HEK293T (cell line): ENCODE results near the gene RTTN.

Experiments used
- CTCF ChIA-PET: fragments of 350-600 bp; formaldehyde crosslinking; extraction: SDS; loops from one replicate; lab custom pipeline; 2021; ENCODE audit warnings: antibody characterized with exemption, inconsistent platforms; lab: Yijun Ruan, JAX
- POLR2A ChIA-PET: fragments of 350-600 bp; formaldehyde crosslinking; extraction: SDS; loops from one replicate; lab custom pipeline; 2020; ENCODE audit warnings: antibody characterized with exemption, inconsistent platforms; lab: Yijun Ruan, JAX
- DNase-seq: peaks from one replicate; pipeline ENCODE4 v3.0.0; 2012; ENCODE audit warnings: mixed read lengths; ENCODE audit errors: extremely low spot score
- ARNT ChIP-seq: fragments of 450-650 bp; IDR thresholded peaks from 2 replicates; pipeline ENCODE4 v1.6.1; 2017; ENCODE audit warnings: mild to moderate bottlenecking
- BHLHE40 ChIP-seq: fragments of 450-650 bp; IDR thresholded peaks from 2 replicates; pipeline ENCODE4 v1.6.1; 2016; ENCODE audit warnings: mild to moderate bottlenecking, moderate library complexity, borderline replicate concordance
- CTBP1 ChIP-seq: fragments of 450-650 bp; IDR thresholded peaks from 2 replicates; pipeline ENCODE4 v1.6.1; 2016; ENCODE audit warnings: borderline replicate concordance
- ELF4 ChIP-seq: fragments of 450-650 bp; IDR thresholded peaks from 2 replicates; pipeline ENCODE4 v1.6.1; 2017; ENCODE audit warnings: antibody characterized with exemption
- FOXA1 ChIP-seq: fragments of 450-650 bp; IDR thresholded peaks from 2 replicates; pipeline ENCODE4 v1.6.1; 2016; ENCODE audit warnings: mild to moderate bottlenecking
- FOXK2 ChIP-seq: fragments of 450-650 bp; IDR thresholded peaks from 2 replicates; pipeline ENCODE4 v1.6.1; 2016; ENCODE audit warnings: mild to moderate bottlenecking
- FOXM1 ChIP-seq: fragments of 450-650 bp; IDR thresholded peaks from 2 replicates; pipeline ENCODE4 v1.6.1; 2017; ENCODE audit warnings: mild to moderate bottlenecking, borderline replicate concordance
- HDGF ChIP-seq: fragments of 450-650 bp; IDR thresholded peaks from 2 replicates; pipeline ENCODE4 v1.6.1; 2017; ENCODE audit warnings: antibody characterized with exemption, borderline replicate concordance
- L3MBTL2 ChIP-seq: fragments of 450-650 bp; conservative IDR thresholded peaks from 2 replicates; pipeline ENCODE4 v1.6.1; 2016; ENCODE audit warnings: mild to moderate bottlenecking
- LEF1 ChIP-seq: fragments of 450-650 bp; IDR thresholded peaks from 2 replicates; pipeline ENCODE4 v1.6.1; 2017; ENCODE audit warnings: mild to moderate bottlenecking, borderline replicate concordance
- NFRKB ChIP-seq: fragments of 450-650 bp; IDR thresholded peaks from 2 replicates; pipeline ENCODE4 v1.6.1; 2016; ENCODE audit warnings: mild to moderate bottlenecking, moderate library complexity
- SP1 ChIP-seq: fragments of 450-650 bp; IDR thresholded peaks from 2 replicates; pipeline ENCODE4 v1.6.1; 2017
- SUZ12 ChIP-seq: fragments of 450-650 bp; IDR thresholded peaks from 2 replicates; pipeline ENCODE4 v1.6.1; 2016; ENCODE audit warnings: mild to moderate bottlenecking
- TARDBP ChIP-seq: fragments of 450-650 bp; IDR thresholded peaks from 2 replicates; pipeline ENCODE4 v1.6.1; 2016
- ZNF384 ChIP-seq: fragments of 450-650 bp; IDR thresholded peaks from 2 replicates; pipeline ENCODE4 v1.6.1; 2016
- TF ChIP-seq, protein P1 (sequence below): fragments of 450-650 bp; IDR thresholded peaks from 2 replicates; pipeline ENCODE4 v1.6.1; 2016

RTTN gene

GRCh38 chr18:69996951-69997798 lies 208.3 kb downstream of the RTTN start:
- TF ChIP-seq FOXA1 (no peak), ZNF384 (no peak), SUZ12 (no peak)
- ChIA-PET POLR2A (no interaction called here), CTCF (no interaction called here)
- DNase-seq = no peak

DNA sequence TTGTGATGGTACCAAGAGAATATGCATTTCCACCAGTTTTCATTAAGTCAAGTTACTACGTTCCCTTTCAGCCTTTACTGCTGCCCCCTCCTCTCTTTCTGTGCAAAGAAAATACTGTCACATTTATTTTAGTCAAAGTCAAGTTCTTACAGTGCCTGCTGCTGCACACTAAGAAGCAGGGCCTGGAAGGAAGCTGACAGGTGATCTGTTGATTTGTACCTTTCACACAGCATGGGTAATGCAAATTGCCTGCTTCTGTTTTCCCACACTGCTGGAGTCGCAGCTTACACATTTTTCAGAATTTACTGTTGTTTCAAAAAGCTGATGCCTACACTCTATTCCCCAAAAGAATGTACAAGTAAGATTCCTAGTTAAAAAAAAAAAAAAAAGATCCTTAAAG lies 209.1 kb downstream of the RTTN start:
- TF ChIP-seq L3MBTL2 (no peak), ZNF384 (no peak)
- ChIA-PET CTCF (no interaction called here), POLR2A (no interaction called here)
- no peak for DNase-seq

DNA sequence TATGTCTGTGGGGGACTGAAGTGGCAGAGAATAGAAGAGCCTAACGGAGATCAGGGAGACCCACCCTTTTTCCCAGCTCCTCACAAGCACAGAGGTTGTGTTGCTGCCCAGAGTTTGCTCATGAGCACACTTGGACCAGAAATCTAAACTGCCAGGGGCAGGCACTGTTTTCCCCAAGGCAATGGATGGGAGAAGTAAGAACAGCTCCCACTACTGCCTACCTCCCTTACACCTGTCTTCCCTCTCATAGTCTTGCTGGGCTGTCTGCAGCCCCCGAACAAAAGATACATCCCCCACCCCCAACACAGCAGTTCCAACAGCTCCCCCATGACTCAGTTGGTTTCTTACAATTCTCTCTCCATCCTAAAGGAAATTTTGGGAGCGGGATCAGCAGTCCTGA lies 209.7 kb downstream of the RTTN start:
- CTCF ChIA-PET = no interaction called here
- POLR2A ChIA-PET = no interaction called here
- TF ChIP-seq ELF4 = no peak
- TF ChIP-seq BHLHE40 = no peak
- no peak for TF ChIP-seq SP1
- no peak for TF ChIP-seq CTBP1
- TF ChIP-seq FOXK2 = no peak
- TF ChIP-seq, protein P1, sequence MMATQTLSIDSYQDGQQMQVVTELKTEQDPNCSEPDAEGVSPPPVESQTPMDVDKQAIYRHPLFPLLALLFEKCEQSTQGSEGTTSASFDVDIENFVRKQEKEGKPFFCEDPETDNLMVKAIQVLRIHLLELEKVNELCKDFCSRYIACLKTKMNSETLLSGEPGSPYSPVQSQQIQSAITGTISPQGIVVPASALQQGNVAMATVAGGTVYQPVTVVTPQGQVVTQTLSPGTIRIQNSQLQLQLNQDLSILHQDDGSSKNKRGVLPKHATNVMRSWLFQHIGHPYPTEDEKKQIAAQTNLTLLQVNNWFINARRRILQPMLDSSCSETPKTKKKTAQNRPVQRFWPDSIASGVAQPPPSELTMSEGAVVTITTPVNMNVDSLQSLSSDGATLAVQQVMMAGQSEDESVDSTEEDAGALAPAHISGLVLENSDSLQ = no peak
- TF ChIP-seq ARNT = no peak
- TF ChIP-seq ZNF384 = no peak
- DNase-seq = no peak

DNA sequence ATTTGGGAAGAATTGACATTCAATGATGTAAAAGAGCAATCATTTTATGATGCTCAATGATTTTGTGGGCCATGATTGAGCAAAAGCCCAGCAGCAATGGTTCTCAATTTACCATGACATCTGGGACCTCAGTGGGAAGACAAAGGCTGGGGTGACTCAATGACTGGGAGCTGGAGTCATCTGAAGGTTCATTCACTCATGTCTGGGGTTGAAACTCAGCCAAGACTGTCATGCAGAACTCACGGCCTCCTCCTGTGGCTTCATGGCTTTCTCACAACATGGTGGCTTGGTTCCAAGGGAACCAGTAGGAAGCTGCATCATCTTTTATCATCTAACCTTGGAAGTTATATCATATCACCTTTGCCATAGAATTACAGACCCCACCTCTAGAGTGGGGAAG lies 212.7 kb downstream of the RTTN start:
- no peak for TF ChIP-seq ELF4
- TF ChIP-seq, protein P1 = no peak
- CTCF ChIA-PET = no interaction called here
- DNase-seq = no peak
- POLR2A ChIA-PET = no interaction called here

- TF ChIP-seq FOXA1 (no peak), NFRKB (no peak), HDGF (no peak), BHLHE40 (no peak), SUZ12 (no peak), CTBP1 (no peak), TARDBP (no peak), ZNF384 (no peak), L3MBTL2 (no peak), LEF1 (no peak), SP1 (no peak), FOXK2 (no peak), ARNT (no peak), FOXM1 (no peak), ELF4 (no peak)
- TF ChIP-seq, protein P1 = no peak
- POLR2A ChIA-PET = no interaction called here
- CTCF ChIA-PET = no interaction called here
- DNase-seq = no peak
Observed at GRCh38 chr18:69987870-69988269, 217.6 kb downstream of the RTTN start.

GRCh38 chr18:69985239-69985638 lies 220.2 kb downstream of the RTTN start:
- no peak for TF ChIP-seq ARNT
- no peak for TF ChIP-seq TARDBP
- TF ChIP-seq ELF4 = no peak
- no peak for TF ChIP-seq CTBP1
- no peak for TF ChIP-seq SUZ12
- no peak for TF ChIP-seq L3MBTL2
- TF ChIP-seq FOXM1 = no peak
- no peak for TF ChIP-seq BHLHE40
- TF ChIP-seq, protein P1 = no peak
- no peak for TF ChIP-seq HDGF
- TF ChIP-seq ZNF384 = no peak
- no peak for TF ChIP-seq FOXK2
- no peak for TF ChIP-seq NFRKB
- no peak for TF ChIP-seq SP1
- TF ChIP-seq LEF1 = no peak
- no peak for TF ChIP-seq FOXA1
- no peak for DNase-seq
- POLR2A ChIA-PET = no interaction called here
- CTCF ChIA-PET = no interaction called here
